HG03025 (cell line): ENCODE data around the gene TWF2.

Experiments
- ATAC-seq: cut with Tn5 transposase; IDR thresholded peaks from one replicate; pipeline ENCODE4 v1.9.1; 2021; ENCODE audit warnings: mild to moderate bottlenecking, moderate library complexity; ENCODE audit not compliant: unreplicated experiment, low FRiP score

The TWF2 gene

GRCh38 chr3:52208556-52208955 lies 30.4 kb downstream of the TWF2 start:
- no peak for ATAC-seq

DNA sequence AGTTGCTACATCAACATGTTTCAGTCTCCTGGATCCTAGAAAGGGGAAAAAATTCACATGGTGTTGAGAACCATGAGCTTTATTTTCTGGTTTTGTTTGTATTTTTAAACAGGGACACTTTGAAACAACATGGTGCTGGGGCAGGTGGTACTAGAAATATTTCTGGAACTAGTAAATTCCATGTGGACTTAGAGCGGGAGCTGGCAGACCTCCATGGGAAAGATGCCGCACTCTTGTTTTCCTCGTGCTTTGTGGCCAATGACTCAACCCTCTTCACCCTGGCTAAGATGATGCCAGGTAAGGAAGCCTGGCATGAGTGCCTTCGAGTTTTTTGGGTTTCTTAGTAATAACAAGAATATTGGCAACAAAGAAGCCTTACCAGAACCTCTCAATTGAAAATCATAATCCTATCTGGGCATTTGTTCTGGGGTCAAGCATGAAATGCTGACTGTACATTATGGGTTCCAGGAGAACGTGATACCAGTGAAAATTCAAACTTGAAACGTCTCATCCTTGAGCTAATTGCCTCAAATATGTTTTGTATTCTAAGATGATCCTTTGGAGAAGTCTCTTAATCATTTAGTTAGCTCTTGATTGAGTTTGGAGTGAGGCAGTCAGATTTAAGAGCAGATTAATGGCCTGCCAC lies 33.1 kb downstream of the TWF2 start:
- ATAC-seq: no peak

GRCh38 chr3:52204337-52205073 lies 34.5 kb downstream of the TWF2 start:
- no peak for ATAC-seq

GRCh38 chr3:52203701-52204100 lies 35.3 kb downstream of the TWF2 start:
- no peak for ATAC-seq

GRCh38 chr3:52202384-52203077 lies 36.4 kb downstream of the TWF2 start:
- no peak for ATAC-seq

GRCh38 chr3:52200981-52201679 lies 37.8 kb downstream of the TWF2 start:
- ATAC-seq: no peak

- ATAC-seq: no peak
Measured at GRCh38 chr3:52198643-52199608, 40.0 kb downstream of the TWF2 start.

GRCh38 chr3:52197842-52198625 lies 40.9 kb downstream of the TWF2 start, which contains the start of gene ALAS1:
Gene ALAS1 (plus strand): TSS chr3:52198160. CDS start chr3:52199242, 1,082 bp downstream.
- ATAC-seq: peak; percentile 76

- no peak for ATAC-seq
Measured at GRCh38 chr3:52197499-52197841, 41.5 kb downstream of the TWF2 start.

- no peak for ATAC-seq
Measured at GRCh38 chr3:52196977-52197376, 42.0 kb downstream of the TWF2 start.

DNA sequence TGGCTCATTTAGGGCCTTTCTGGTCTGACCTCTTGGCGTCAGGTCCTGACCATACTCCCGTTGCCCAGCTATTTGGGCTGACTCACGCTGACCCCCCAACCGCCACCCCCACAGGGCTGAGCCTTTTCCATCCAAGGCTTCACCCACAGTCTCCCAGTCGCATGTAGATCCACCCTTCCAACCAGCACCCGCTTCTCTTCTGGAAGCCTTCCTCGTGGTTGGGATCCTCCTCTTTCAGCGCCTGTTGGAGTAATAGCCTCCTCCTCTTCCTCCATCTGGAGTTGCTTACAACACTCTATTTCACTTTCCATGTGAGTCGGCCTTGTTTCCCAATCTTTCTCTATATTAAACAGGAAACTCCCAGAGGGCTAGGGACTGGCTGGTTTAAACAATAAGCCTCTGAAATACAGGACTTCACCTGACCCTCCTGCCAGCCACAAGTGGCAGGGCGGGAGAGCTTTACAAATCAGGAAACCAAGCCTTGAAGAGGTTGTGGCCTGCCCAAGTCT lies 43.1 kb downstream of the TWF2 start:
- ATAC-seq: no peak

GRCh38 chr3:52195291-52195597 lies 43.7 kb downstream of the TWF2 start:
- ATAC-seq: no peak

DNA sequence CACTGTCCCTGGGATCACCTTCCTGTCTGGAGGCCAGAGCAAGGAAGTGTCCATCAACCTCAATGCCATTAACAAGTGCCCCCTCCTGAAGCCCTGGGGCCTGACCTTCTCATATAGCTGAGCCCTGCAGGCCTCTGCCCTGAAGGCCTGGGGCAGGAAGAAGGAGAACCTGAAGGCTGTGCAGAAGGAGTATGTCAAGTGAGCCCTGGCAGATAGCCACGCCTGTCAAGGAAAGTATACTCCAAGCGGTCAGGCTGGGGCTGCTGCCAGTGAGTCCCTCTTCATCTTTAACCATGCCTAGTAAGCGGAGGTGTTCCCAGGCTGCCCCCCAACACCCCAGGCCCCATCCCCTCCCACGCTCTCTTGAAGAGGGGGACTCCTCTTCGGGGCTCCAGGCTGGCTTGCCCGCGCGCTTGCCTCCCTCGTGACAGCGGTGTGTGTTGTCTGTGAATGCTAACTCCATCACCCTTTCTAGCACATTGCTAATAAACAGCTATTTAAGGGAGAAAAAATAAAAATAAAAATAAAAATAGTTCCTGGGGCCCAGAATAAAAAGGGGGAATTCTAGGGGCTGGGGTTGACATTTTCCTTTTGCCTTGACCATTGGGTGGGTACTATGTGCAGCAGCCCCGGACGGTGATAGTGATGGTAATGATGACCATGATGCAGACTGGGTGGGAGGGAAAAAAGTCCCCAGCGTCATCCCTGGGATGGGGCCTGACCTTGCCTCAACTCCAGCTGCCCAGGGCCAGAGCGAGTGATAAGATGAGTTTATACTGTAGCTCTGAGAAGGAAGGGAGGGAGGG lies 44.3 kb downstream of the TWF2 start:
- ATAC-seq: no peak

- ATAC-seq: no peak
Measured at GRCh38 chr3:52193065-52193464, 45.9 kb downstream of the TWF2 start.

- ATAC-seq: no peak
Measured at GRCh38 chr3:52191663-52192062, 47.3 kb downstream of the TWF2 start.

GRCh38 chr3:52190294-52191074 lies 48.5 kb downstream of the TWF2 start:
- no peak for ATAC-seq

DNA sequence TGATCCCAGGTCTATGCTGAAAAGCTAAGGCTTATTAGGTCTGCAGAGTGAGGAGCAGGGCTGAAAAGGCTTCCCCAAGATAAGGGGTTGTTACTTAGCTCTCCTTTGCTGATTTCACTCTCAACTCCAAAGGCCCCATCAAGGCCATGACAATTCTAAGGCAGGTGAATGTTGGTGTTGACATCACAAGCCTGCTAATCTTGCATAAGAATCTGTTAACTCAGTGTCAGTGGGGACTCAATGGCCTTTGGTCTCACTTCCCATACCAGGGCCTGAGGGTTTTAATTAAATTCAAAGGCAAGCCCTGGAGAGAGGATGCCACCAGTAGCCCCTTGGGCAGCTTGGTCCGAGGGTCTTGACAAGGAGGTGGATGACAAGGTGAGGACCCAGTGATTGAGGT lies 50.4 kb downstream of the TWF2 start:
- ATAC-seq: no peak

- no peak for ATAC-seq
Measured at GRCh38 chr3:52186729-52187128, 52.2 kb downstream of the TWF2 start.
